Measurements from ENCODE around the gene SLC25A18.
"Not testable (repeated sequence)": the region's sequence is repeated elsewhere in the genome, so short reads cannot be mapped to it uniquely, and the experiment has no call there.

The SLC25A18 gene
- 0 to 0.06 reads per million in 2 experiments for total RNA-seq

- DNase-seq (ENCODE audit: low read depth), result no peak
These were observed at the start of gene SLC25A18 for GRCh38 chr22:17562906-17563870. Gene SLC25A18, plus strand, starts transcription at chr22:17563498. Its CDS starts 16,447 bp downstream, at chr22:17579945.

- DNase-seq (ENCODE audit: low read depth), result no peak
These were observed 49.7 kb upstream of the SLC25A18 start for GRCh38 chr22:17513612-17514011.

- DNase-seq (ENCODE audit: low read depth), result no peak
These were observed 49.2 kb upstream of the SLC25A18 start for GRCh38 chr22:17514084-17514483.

GRCh38 chr22:17518406-17518805 is 44.9 kb upstream of the SLC25A18 start:
- no peak for DNase-seq (ENCODE audit: low read depth)

GRCh38 chr22:17521971-17522370 is 41.3 kb upstream of the SLC25A18 start:
- DNase-seq (ENCODE audit: low read depth), result not testable (repeated sequence)

- no peak for DNase-seq (ENCODE audit: low read depth)
These were observed 39.4 kb upstream of the SLC25A18 start for GRCh38 chr22:17523925-17524324.

- no peak for DNase-seq (ENCODE audit: low read depth)
These were observed 27.0 kb upstream of the SLC25A18 start for GRCh38 chr22:17536269-17536668.

GRCh38 chr22:17537155-17537554 is 26.1 kb upstream of the SLC25A18 start:
- DNase-seq (ENCODE audit: low read depth), result no peak

- DNase-seq (ENCODE audit: low read depth), result no peak
These were observed 22.8 kb upstream of the SLC25A18 start for GRCh38 chr22:17540481-17540880.

GRCh38 chr22:17541476-17541875 is 21.8 kb upstream of the SLC25A18 start:
- DNase-seq (ENCODE audit: low read depth), result no peak

GRCh38 chr22:17542452-17542851 is 20.8 kb upstream of the SLC25A18 start:
- DNase-seq (ENCODE audit: low read depth), result no peak

GRCh38 chr22:17548010-17548755 is 15.1 kb upstream of the SLC25A18 start:
- DNase-seq (ENCODE audit: low read depth), result no peak

- DNase-seq (ENCODE audit: low read depth), result no peak
These were observed 14.6 kb upstream of the SLC25A18 start for GRCh38 chr22:17548756-17549035.

- DNase-seq (ENCODE audit: low read depth), result no peak
These were observed 14.1 kb upstream of the SLC25A18 start for GRCh38 chr22:17549183-17549582.

- no peak for DNase-seq (ENCODE audit: low read depth)
These were observed 13.6 kb upstream of the SLC25A18 start for GRCh38 chr22:17549655-17550054.

GRCh38 chr22:17552737-17553136 is 10.6 kb upstream of the SLC25A18 start:
- no peak for DNase-seq (ENCODE audit: low read depth)

GRCh38 chr22:17554814-17555213 is 8.5 kb upstream of the SLC25A18 start:
- DNase-seq (ENCODE audit: low read depth), result no peak

GRCh38 chr22:17559188-17559587 is 4.1 kb upstream of the SLC25A18 start:
- DNase-seq (ENCODE audit: low read depth), result no peak

- DNase-seq (ENCODE audit: low read depth), result no peak
These were observed 666 bp downstream of the SLC25A18 start for GRCh38 chr22:17563936-17564391.

- not testable (repeated sequence) for DNase-seq (ENCODE audit: low read depth)
These were observed 2.9 kb downstream of the SLC25A18 start for GRCh38 chr22:17566016-17566687.

GRCh38 chr22:17566776-17567175 is 3.5 kb downstream of the SLC25A18 start:
- no peak for DNase-seq (ENCODE audit: low read depth)

GRCh38 chr22:17569971-17570511 is 6.7 kb downstream of the SLC25A18 start:
- DNase-seq (ENCODE audit: low read depth), result no peak
